ENCODE results near the gene MYH1. TPM values are rescaled to one million over a fixed set of nuclear protein-coding genes. Genes with fewer than 3 reads are reported as not detected.

MYH1 gene
- total RNA-seq, 1 experiment from 2014 or later, result not detected

DNA sequence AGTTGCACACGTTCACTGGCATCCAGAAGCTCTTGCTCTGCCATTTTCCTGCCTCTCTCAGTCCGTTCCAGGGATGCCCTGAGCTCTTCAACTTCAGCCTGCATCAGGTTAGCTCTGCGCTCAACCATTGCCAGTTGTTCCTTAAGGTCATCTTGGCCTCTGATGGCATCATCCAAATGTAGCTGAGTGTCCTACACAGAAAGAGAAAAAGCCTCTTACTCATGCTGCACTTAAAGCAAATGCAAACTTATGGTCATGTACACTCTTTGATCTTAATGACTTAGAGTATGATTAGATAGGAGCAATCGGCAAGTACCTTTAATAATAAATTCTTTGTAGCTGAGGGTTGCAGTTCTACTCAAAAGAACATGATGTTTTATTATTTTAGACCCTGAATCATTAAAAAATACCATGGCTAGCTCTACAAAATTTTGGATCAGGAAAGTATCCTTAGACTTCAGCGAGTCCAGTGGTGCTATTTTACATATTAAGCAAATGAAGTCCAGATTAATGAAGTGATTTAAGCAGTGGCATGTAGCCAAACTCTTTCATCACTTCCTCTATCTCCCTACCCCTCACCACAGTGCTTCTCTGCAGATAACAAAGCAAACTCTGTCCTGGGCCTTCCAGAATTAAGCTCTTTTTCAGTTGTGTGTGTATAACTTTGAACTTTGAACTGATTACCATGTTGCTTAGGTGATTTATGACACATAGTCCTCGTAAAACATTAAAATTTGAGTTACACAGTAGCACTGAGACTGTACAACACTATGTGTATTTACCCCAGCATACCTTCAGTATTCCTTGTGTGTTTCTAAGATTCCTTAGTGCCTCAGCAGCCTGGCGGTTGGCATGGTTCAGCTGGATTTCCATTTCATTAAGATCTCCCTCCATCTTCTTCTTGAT lies 71.1 kb downstream of the MYH1 start:
- no peak overlapping the region for H3K56ac ChIP-seq (ENCODE audit: insufficient read length, low read depth, low read length)
- H2BK15ac ChIP-seq (ENCODE audit: low read depth, low read length), result no peak overlapping the region
- H2BK12ac ChIP-seq (ENCODE audit: insufficient read length, low read depth, low read length), result no peak overlapping the region
- Mint-ChIP-seq H3K9me3 (no peaks in the 10 kb centered on the region), H3K4me1 (no peaks in the 10 kb centered on the region), H3K36me3 (ENCODE audit: insufficient read depth in 1 of 3, low read depth in 3 of 3) (no peaks in the 10 kb centered on the region), H3K27me3 (ENCODE audit: low read depth) (no peaks in the 10 kb centered on the region), H3K4me3 (no peak overlapping the region), H3K27ac (no peak overlapping the region)
- WGBS (ENCODE audit: extremely low coverage, insufficient read length, low lambda C conversion rate), result no CpG with 5 or more reads among the region's 7 CpGs
- H3K4ac ChIP-seq (ENCODE audit: low read depth, low read length), result no peak overlapping the region
- H3K79me1 ChIP-seq (ENCODE audit: insufficient read depth, low read depth, low read length, poor library complexity, severe bottlenecking), result no peaks in the 10 kb centered on the region
- H4K91ac ChIP-seq (ENCODE audit: insufficient read length, low read depth, low read length), result no peak overlapping the region
- H2BK20ac ChIP-seq (ENCODE audit: low read depth, low read length, poor library complexity, severe bottlenecking), result no peak overlapping the region
- H3K9ac ChIP-seq (ENCODE audit: extremely low read depth, insufficient read length, low read length), result no peak overlapping the region
- H2BK5ac ChIP-seq (ENCODE audit: insufficient read length, low read length), result no peak overlapping the region
- H2BK120ac ChIP-seq (ENCODE audit: low read depth, low read length, poor library complexity, severe bottlenecking), result no peak overlapping the region
- H3K27me3 ChIP-seq (ENCODE audit: insufficient read depth, low read length), result no peaks in the 10 kb centered on the region
- H4K5ac ChIP-seq (ENCODE audit: insufficient read length, low read depth, low read length), result no peak overlapping the region
- no peak overlapping the region for H4K8ac ChIP-seq (replicated peaks; ENCODE audit: insufficient read length, low read depth, low read length)
- 0 out of 2 replicates have a peak, but pooled peaks cover 2% of the 10 kb centered on the region for H3K79me2 ChIP-seq (ENCODE audit: insufficient read depth, low read length)
- H3K14ac ChIP-seq (ENCODE audit: insufficient read depth, low read length), result no peak overlapping the region
- H3K23me2 ChIP-seq (ENCODE audit: insufficient read length, low read depth, low read length, poor library complexity, severe bottlenecking), result peaks cover 2% of the 10 kb centered on the region
- no peak overlapping the region for H3K18ac ChIP-seq (ENCODE audit: insufficient read length, low read depth, low read length)
- H3T11ph ChIP-seq (ENCODE audit: low read length), result no peak overlapping the region
- no peak overlapping the region for H3K23ac ChIP-seq (ENCODE audit: insufficient read length, low read depth, low read length)
- no peaks in the 10 kb centered on the region for H3K4me1 ChIP-seq (ENCODE audit: insufficient read depth, low read length)
- H3K9me3 ChIP-seq (ENCODE audit: control insufficient read depth, low read depth, low read length), result no peaks in the 10 kb centered on the region
- TF ChIP-seq, protein P1, sequence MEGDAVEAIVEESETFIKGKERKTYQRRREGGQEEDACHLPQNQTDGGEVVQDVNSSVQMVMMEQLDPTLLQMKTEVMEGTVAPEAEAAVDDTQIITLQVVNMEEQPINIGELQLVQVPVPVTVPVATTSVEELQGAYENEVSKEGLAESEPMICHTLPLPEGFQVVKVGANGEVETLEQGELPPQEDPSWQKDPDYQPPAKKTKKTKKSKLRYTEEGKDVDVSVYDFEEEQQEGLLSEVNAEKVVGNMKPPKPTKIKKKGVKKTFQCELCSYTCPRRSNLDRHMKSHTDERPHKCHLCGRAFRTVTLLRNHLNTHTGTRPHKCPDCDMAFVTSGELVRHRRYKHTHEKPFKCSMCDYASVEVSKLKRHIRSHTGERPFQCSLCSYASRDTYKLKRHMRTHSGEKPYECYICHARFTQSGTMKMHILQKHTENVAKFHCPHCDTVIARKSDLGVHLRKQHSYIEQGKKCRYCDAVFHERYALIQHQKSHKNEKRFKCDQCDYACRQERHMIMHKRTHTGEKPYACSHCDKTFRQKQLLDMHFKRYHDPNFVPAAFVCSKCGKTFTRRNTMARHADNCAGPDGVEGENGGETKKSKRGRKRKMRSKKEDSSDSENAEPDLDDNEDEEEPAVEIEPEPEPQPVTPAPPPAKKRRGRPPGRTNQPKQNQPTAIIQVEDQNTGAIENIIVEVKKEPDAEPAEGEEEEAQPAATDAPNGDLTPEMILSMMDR (conservative IDR thresholded peaks at IDR 0.05), result no peak
- no peak overlapping the region for H3K4me2 ChIP-seq (ENCODE audit: insufficient read depth, insufficient read length, low read length)
- no peak for DNase-seq
- H2AK5ac ChIP-seq (ENCODE audit: insufficient read length, low read length), result no peak overlapping the region
- H3K27ac ChIP-seq (ENCODE audit: insufficient read length, low read depth, low read length), result no peak overlapping the region
- H4K20me1 ChIP-seq (ENCODE audit: control insufficient read depth, insufficient read depth, insufficient read length), result no peaks in the 10 kb centered on the region
- no peak overlapping the region for H2AFZ ChIP-seq (ENCODE audit: low read length)

Other genes with a start within 250 kb of the MYH1 start
- gene MYH13, start 145.5 kb downstream of the MYH1 start, total RNA-seq (2021), result not detected in 2 replicates
- not detected in 2 replicates for gene MYH8, start 96.6 kb downstream of the MYH1 start, total RNA-seq (2021)
- not detected in 2 replicates for gene MYH4, start 49.0 kb downstream of the MYH1 start, total RNA-seq (2021)
- gene MYH2, start 31.1 kb upstream of the MYH1 start, total RNA-seq (2021), result 0.68 and 0.90 TPM in 2 replicates
- 1.9 and 2.9 TPM in 2 replicates for gene MYH3, start 138.8 kb upstream of the MYH1 start, total RNA-seq (2021)
- 60.3 and 63.6 TPM in 2 replicates for gene SCO1, start 179.0 kb upstream of the MYH1 start, total RNA-seq (2021)
- 5.1 and 7.1 TPM in 2 replicates for gene ADPRM, start 179.1 kb upstream of the MYH1 start, total RNA-seq (2021)
- 6.1 and 7.1 TPM in 2 replicates for gene TMEM220, start 211.5 kb upstream of the MYH1 start, total RNA-seq (2021)